Testis (tissue), 2 donors: ENCODE data around the gene SLC25A20.

Experiments used
- POLR2A ChIP-seq: fragments of 450-650 bp; IDR thresholded peaks from one replicate; pipeline ENCODE4 v1.6.1; 2017; ENCODE audit warnings: antibody characterized with exemption, mild to moderate bottlenecking, moderate library complexity
- TF ChIP-seq, protein P1 (sequence below), 3 experiments: fragments of 450-650 bp in 2 of 3; fragments of 200-600 bp in 1 of 3; sonication (generic) in 1 of 3; IDR thresholded peaks; one replicate each; pipeline ENCODE4 v1.5.1; 2016 to 2019; ENCODE audit warnings: antibody characterized with exemption in 3 of 3, mild to moderate bottlenecking in 2 of 3, moderate library complexity in 1 of 3

DNA sequence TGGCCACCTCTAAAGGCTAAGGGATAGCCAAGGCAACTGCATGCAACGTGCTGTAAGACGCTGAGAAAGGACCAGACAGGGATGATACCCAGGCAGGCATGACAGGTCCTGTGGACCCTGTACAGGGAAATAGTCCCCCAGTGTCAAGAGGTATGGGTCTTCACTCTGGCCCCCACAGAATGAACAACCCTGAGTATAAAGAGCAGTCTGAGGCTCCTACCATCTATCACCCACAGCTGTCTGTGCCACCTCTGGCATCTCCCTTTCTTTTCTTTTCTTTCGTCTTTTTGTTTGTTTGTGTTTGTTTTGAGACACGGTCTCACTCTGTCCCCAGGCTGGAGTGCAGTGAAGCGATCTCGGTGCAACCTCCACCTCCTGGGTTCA is 18.7 kb downstream of the SLC25A20 start:
- TF ChIP-seq POLR2A, result no peak
- TF ChIP-seq, protein P1, sequence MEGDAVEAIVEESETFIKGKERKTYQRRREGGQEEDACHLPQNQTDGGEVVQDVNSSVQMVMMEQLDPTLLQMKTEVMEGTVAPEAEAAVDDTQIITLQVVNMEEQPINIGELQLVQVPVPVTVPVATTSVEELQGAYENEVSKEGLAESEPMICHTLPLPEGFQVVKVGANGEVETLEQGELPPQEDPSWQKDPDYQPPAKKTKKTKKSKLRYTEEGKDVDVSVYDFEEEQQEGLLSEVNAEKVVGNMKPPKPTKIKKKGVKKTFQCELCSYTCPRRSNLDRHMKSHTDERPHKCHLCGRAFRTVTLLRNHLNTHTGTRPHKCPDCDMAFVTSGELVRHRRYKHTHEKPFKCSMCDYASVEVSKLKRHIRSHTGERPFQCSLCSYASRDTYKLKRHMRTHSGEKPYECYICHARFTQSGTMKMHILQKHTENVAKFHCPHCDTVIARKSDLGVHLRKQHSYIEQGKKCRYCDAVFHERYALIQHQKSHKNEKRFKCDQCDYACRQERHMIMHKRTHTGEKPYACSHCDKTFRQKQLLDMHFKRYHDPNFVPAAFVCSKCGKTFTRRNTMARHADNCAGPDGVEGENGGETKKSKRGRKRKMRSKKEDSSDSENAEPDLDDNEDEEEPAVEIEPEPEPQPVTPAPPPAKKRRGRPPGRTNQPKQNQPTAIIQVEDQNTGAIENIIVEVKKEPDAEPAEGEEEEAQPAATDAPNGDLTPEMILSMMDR (IDR thresholded peaks at IDR 0.05), result no peak
